ENCODE results near the gene GARIN5B. TPM values are rescaled to one million over a fixed set of nuclear protein-coding genes. Genes with fewer than 3 reads are reported as not detected.

GARIN5B gene
- total and polyA plus RNA-seq, 2 experiments from 2014 or later, result not detected

DNA sequence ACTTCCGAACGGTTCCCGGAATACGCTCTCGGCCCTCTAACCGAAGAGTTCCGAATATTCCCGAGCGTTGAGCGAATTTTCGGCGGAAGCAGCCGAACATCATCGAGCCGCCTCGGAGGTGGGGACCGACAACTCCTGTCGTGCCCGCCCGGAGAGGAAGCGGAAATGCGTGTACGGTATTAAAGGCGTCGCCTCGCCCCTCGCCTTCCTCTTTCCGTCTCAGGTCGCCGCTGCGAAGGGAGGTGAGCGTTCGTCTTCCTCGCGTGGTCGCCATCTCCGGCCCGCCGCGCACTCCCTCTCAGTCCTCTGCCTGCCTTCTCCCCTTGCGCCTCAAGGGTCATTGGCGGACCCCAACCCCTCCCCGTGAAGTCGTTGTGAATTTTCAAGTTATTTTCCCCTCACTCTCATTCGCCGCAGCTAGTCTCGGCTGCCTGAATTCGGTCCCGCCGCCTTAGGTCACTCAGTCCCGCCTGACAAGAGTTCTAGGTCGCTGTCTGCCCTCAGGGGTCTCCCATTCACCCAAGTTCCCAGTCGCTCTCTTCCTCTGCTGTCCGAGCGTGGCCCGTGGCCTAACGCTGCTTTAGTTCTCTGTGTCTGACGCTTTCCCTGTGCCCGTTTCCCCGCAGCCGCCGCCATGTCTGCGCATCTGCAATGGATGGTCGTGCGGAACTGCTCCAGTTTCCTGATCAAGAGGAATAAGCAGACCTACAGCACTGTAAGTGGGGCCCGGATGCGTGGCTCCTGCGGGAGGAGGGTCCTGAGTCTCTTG lies 22.8 kb upstream of the GARIN5B start, which contains the start of gene RPL28:
Gene RPL28 (plus strand): TSS at position 209 of the 769 bp plus-strand sequence. CDS start 426 bp downstream, at position 635.
- Histone ChIP-seq H4K20me1 (replicated peaks; ENCODE audit: insufficient read depth) (peaks cover 46% of the 10 kb centered on the region), H3K36me3 (ENCODE audit: insufficient read depth) (peaks cover 11% of the 10 kb centered on the region; the same call in 1 of the 2 replicates), H3K4me1 (ENCODE audit: insufficient read depth) (peaks cover 52% of the 10 kb centered on the region), H3K4me2 (peak within 1 kb of the TSS; percentile 97), H3K79me2 (replicated peaks; ENCODE audit: insufficient read depth) (peaks cover 33% of the 10 kb centered on the region), H3K4me3 (peak within 1 kb of the TSS; percentile 99), H3K27ac (ENCODE audit: low read depth) (peak within 1 kb of the TSS; percentile 21; the same call in 1 of the 2 replicates), H3F3A (replicated peaks; ENCODE audit: low read depth) (peaks cover 57% of the 10 kb centered on the region), H3K9me2 (ENCODE audit: insufficient read depth) (no peaks in the 10 kb centered on the region), H3K27me3 (ENCODE audit: insufficient read depth) (peaks cover 12% of the 10 kb centered on the region), H2AFZ (no peak within 1 kb of the TSS)
- DNase-seq (ENCODE audit: low spot score) (peak; percentile 99), ATAC-seq (peak; percentile 49)
- Mint-ChIP-seq H3K4me3 (peak within 1 kb of the TSS; percentile 99), H3K27me3 (ENCODE audit: insufficient read depth, low read depth, poor library complexity) (peaks cover 56% of the 10 kb centered on the region), H3K4me1 (peaks cover 53% of the 10 kb centered on the region), H3K36me3 (ENCODE audit: low read depth) (peaks cover 56% of the 10 kb centered on the region), H3K27ac (peak within 1 kb of the TSS; percentile 98), H3K9me3 (peaks cover 5% of the 10 kb centered on the region)
- TF ChIP-seq EZH2phosphoT487 (IDR thresholded peaks at IDR 0.05; ENCODE audit: unreplicated experiment) (no peak), POLR2AphosphoS5 (IDR thresholded peaks at IDR 0.05; ENCODE audit: low read depth) (peak; percentile 100), ZNF114 (CRISPR knock-in tag; IDR thresholded peaks at IDR 0.05) (peak; percentile 44; the same call in 1 of the 2 replicates), EZH2 (IDR thresholded peaks at IDR 0.05; ENCODE audit: low read depth, unreplicated experiment) (no peak), CREB1 (CRISPR knock-in tag; IDR thresholded peaks at IDR 0.05; ENCODE audit: low read depth) (peak; percentile 72), STAT1 (IDR thresholded peaks at IDR 0.05; ENCODE audit: unreplicated experiment) (no peak)
- TF ChIP-seq, protein P1, sequence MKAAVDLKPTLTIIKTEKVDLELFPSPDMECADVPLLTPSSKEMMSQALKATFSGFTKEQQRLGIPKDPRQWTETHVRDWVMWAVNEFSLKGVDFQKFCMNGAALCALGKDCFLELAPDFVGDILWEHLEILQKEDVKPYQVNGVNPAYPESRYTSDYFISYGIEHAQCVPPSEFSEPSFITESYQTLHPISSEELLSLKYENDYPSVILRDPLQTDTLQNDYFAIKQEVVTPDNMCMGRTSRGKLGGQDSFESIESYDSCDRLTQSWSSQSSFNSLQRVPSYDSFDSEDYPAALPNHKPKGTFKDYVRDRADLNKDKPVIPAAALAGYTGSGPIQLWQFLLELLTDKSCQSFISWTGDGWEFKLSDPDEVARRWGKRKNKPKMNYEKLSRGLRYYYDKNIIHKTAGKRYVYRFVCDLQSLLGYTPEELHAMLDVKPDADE (IDR thresholded peaks at IDR 0.05), result no peak; the same call in none of the 2 replicates
- TF ChIP-seq, protein P2, sequence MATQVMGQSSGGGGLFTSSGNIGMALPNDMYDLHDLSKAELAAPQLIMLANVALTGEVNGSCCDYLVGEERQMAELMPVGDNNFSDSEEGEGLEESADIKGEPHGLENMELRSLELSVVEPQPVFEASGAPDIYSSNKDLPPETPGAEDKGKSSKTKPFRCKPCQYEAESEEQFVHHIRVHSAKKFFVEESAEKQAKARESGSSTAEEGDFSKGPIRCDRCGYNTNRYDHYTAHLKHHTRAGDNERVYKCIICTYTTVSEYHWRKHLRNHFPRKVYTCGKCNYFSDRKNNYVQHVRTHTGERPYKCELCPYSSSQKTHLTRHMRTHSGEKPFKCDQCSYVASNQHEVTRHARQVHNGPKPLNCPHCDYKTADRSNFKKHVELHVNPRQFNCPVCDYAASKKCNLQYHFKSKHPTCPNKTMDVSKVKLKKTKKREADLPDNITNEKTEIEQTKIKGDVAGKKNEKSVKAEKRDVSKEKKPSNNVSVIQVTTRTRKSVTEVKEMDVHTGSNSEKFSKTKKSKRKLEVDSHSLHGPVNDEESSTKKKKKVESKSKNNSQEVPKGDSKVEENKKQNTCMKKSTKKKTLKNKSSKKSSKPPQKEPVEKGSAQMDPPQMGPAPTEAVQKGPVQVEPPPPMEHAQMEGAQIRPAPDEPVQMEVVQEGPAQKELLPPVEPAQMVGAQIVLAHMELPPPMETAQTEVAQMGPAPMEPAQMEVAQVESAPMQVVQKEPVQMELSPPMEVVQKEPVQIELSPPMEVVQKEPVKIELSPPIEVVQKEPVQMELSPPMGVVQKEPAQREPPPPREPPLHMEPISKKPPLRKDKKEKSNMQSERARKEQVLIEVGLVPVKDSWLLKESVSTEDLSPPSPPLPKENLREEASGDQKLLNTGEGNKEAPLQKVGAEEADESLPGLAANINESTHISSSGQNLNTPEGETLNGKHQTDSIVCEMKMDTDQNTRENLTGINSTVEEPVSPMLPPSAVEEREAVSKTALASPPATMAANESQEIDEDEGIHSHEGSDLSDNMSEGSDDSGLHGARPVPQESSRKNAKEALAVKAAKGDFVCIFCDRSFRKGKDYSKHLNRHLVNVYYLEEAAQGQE (IDR thresholded peaks at IDR 0.05; ENCODE audit: unreplicated experiment), result peak; percentile 37
- TF ChIP-seq, protein P3, sequence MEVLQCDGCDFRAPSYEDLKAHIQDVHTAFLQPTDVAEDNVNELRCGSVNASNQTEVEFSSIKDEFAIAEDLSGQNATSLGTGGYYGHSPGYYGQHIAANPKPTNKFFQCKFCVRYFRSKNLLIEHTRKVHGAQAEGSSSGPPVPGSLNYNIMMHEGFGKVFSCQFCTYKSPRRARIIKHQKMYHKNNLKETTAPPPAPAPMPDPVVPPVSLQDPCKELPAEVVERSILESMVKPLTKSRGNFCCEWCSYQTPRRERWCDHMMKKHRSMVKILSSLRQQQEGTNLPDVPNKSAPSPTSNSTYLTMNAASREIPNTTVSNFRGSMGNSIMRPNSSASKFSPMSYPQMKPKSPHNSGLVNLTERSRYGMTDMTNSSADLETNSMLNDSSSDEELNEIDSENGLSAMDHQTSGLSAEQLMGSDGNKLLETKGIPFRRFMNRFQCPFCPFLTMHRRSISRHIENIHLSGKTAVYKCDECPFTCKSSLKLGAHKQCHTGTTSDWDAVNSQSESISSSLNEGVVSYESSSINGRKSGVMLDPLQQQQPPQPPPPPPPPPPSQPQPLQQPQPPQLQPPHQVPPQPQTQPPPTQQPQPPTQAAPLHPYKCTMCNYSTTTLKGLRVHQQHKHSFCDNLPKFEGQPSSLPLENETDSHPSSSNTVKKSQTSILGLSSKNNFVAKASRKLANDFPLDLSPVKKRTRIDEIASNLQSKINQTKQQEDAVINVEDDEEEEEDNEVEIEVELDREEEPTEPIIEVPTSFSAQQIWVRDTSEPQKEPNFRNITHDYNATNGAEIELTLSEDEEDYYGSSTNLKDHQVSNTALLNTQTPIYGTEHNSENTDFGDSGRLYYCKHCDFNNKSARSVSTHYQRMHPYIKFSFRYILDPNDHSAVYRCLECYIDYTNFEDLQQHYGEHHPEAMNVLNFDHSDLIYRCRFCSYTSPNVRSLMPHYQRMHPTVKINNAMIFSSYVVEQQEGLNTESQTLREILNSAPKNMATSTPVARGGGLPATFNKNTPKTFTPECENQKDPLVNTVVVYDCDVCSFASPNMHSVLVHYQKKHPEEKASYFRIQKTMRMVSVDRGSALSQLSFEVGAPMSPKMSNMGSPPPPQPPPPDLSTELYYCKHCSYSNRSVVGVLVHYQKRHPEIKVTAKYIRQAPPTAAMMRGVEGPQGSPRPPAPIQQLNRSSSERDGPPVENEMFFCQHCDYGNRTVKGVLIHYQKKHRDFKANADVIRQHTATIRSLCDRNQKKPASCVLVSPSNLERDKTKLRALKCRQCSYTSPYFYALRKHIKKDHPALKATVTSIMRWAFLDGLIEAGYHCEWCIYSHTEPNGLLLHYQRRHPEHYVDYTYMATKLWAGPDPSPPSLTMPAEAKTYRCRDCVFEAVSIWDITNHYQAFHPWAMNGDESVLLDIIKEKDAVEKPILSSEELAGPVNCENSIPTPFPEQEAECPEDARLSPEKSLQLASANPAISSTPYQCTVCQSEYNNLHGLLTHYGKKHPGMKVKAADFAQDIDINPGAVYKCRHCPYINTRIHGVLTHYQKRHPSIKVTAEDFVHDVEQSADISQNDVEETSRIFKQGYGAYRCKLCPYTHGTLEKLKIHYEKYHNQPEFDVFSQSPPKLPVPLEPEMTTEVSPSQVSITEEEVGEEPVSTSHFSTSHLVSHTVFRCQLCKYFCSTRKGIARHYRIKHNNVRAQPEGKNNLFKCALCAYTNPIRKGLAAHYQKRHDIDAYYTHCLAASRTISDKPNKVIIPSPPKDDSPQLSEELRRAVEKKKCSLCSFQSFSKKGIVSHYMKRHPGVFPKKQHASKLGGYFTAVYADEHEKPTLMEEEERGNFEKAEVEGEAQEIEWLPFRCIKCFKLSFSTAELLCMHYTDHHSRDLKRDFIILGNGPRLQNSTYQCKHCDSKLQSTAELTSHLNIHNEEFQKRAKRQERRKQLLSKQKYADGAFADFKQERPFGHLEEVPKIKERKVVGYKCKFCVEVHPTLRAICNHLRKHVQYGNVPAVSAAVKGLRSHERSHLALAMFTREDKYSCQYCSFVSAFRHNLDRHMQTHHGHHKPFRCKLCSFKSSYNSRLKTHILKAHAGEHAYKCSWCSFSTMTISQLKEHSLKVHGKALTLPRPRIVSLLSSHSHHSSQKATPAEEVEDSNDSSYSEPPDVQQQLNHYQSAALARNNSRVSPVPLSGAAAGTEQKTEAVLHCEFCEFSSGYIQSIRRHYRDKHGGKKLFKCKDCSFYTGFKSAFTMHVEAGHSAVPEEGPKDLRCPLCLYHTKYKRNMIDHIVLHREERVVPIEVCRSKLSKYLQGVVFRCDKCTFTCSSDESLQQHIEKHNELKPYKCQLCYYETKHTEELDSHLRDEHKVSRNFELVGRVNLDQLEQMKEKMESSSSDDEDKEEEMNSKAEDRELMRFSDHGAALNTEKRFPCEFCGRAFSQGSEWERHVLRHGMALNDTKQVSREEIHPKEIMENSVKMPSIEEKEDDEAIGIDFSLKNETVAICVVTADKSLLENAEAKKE (CRISPR knock-in tag; IDR thresholded peaks at IDR 0.05), result no peak
